K562 (cell line): Measurements from ENCODE around the gene IARS2. TPM values are rescaled to one million over a fixed set of nuclear protein-coding genes. Genes with fewer than 3 reads are reported as not detected.

Experiments
- ARNT ChIP-seq, 2 experiments: fragments of 450-650 bp; IDR thresholded peaks; 2 replicates each; pipeline ENCODE4 v1.6.1; 2016; ENCODE audit warnings: mild to moderate bottlenecking in 1 of 2
- CXXC5 ChIP-seq: fragments of 250-450 bp; sonication (Bioruptor Pico); IDR thresholded peaks from 2 replicates; pipeline ENCODE4 v1.8.0; 2022; ENCODE audit warnings: inconsistent platforms, mild to moderate bottlenecking, moderate library complexity
- DNMT1 ChIP-seq: fragments of 450-650 bp; IDR thresholded peaks from 2 replicates; pipeline ENCODE4 v1.6.1; 2016; ENCODE audit warnings: antibody characterized with exemption, mild to moderate bottlenecking
- FOXA3 ChIP-seq, 2 experiments: fragments of 450-650 bp in 1 of 2; sonication (generic) in 1 of 2; formaldehyde crosslinking; IDR thresholded peaks in 1 of 2; conservative IDR thresholded peaks in 1 of 2; 2 replicates each; pipeline versions ENCODE4 v1.4.0 to v1.8.0; 2020 to 2022; ENCODE audit warnings: mild to moderate bottlenecking in 2 of 2, missing genetic modification reagents in 1 of 2
- FUS ChIP-seq: fragments of 200-400 bp; formaldehyde crosslinking; optimal IDR thresholded peaks from 2 replicates; pipeline ENCODE3; 2017; ENCODE audit warnings: low read depth, low read length
- HMG20B ChIP-seq: fragments of 250-450 bp; sonication (Bioruptor Pico); IDR thresholded peaks from 2 replicates; pipeline ENCODE4 v1.5.0; 2021; ENCODE audit warnings: mild to moderate bottlenecking
- JUNB ChIP-seq: fragments of 450-650 bp; formaldehyde crosslinking; conservative IDR thresholded peaks from 2 replicates; pipeline ENCODE4 v1.4.0; 2020; ENCODE audit warnings: mild to moderate bottlenecking
- LCOR ChIP-seq: sonication (generic); formaldehyde crosslinking; IDR thresholded peaks from 2 replicates; pipeline ENCODE4 v1.8.0; 2022; ENCODE audit warnings: mild to moderate bottlenecking, missing genetic modification reagents
- RUNX1 ChIP-seq: sonication (generic); IDR thresholded peaks from 2 replicates; pipeline ENCODE4 v1.6.1; 2016; ENCODE audit warnings: antibody characterized with exemption, low read depth
- ZFP36 ChIP-seq: fragments of 150-350 bp; IDR thresholded peaks from 2 replicates; pipeline ENCODE4 v1.6.1; 2018; ENCODE audit warnings: low read length, low read depth; ENCODE audit not compliant: partially characterized antibody
- ZKSCAN1 ChIP-seq: fragments of 150-350 bp; IDR thresholded peaks from 2 replicates; pipeline ENCODE4 v1.6.1; 2016; ENCODE audit warnings: low read depth, low read length
- ZNF217 ChIP-seq: sonication (generic); formaldehyde crosslinking; IDR thresholded peaks from 2 replicates; pipeline ENCODE4 v1.8.0; 2022; ENCODE audit warnings: mild to moderate bottlenecking, missing genetic modification reagents
- ZNF717 ChIP-seq: fragments of 250-450 bp; sonication (Bioruptor Pico); IDR thresholded peaks from 2 replicates; pipeline ENCODE4 v1.5.0; 2021
- polyA plus RNA-seq, 8 experiments: library from polyadenylated mRNA; depleted of rRNA in 4 of 8; stranded (reverse) in 5 of 8; unstranded in 3 of 8; fragments of >200 nt; fragmentation: Nextera tagmentation in 2 of 8; fragmentation: Illumina TruSeq in 1 of 8; extraction: Ambion mirVana in 2 of 8; extraction: Trizol in 1 of 8; gene quantifications; 2 replicates each; pipeline versions ENCODE4 v1.2.1 to v1.2.3, GENCODE V29; 2011 to 2014; ENCODE audit warnings: inconsistent platforms in 1 of 8, missing spikeins in 1 of 8
- total RNA-seq, 7 experiments: library from RNA; depleted of rRNA in 6 of 7; stranded (reverse); fragments of >200 nt in 6 of 7; fragmentation: Illumina TruSeq in 2 of 7; extraction: Trizol in 2 of 7; gene quantifications; 2 replicates each; pipeline versions ENCODE4 v1.2.1 to v1.2.3, GENCODE V29; 2011 to 2021; ENCODE audit warnings: low replicate concordance in 1 of 7
- TF ChIP-seq, protein P1 (sequence below): fragments of 250-450 bp; sonication (Bioruptor Pico); IDR thresholded peaks from 2 replicates; pipeline ENCODE4 v1.4.0; 2020; ENCODE audit warnings: mild to moderate bottlenecking, moderate library complexity, borderline replicate concordance
- TF ChIP-seq, protein P2 (sequence below): fragments of 200-800 bp; sonication (Bioruptor generic); IDR thresholded peaks from 2 replicates; pipeline ENCODE4 v1.6.1; 2017; ENCODE audit warnings: missing genetic modification characterization, missing compliant biosample characterization
- TF ChIP-seq, protein P3 (sequence below), 2 experiments: fragments of 450-650 bp in 1 of 2; sonication (generic) in 1 of 2; formaldehyde crosslinking; conservative IDR thresholded peaks; 2 replicates each; pipeline versions ENCODE4 v1.4.0 to v1.8.1; 2020 to 2022; ENCODE audit warnings: mild to moderate bottlenecking in 1 of 2, missing genetic modification reagents in 1 of 2
- TF ChIP-seq, protein P4 (sequence below): fragments of 250-450 bp; sonication (Bioruptor Pico); IDR thresholded peaks from 2 replicates; pipeline ENCODE4 v1.5.0; 2022; ENCODE audit warnings: mild to moderate bottlenecking
- TF ChIP-seq, protein P5 (sequence below): fragments of 250-450 bp; sonication (Bioruptor Pico); IDR thresholded peaks from 2 replicates; pipeline ENCODE4 v1.5.0; 2020; ENCODE audit warnings: mild to moderate bottlenecking, borderline replicate concordance

IARS2 gene
- total and polyA plus RNA-seq, 9 of the 15 experiments (the other 6 are each of a cell fraction or from before 2014, with no cell fraction given) = 39.6 to 127 (median 93.8) TPM

DNA sequence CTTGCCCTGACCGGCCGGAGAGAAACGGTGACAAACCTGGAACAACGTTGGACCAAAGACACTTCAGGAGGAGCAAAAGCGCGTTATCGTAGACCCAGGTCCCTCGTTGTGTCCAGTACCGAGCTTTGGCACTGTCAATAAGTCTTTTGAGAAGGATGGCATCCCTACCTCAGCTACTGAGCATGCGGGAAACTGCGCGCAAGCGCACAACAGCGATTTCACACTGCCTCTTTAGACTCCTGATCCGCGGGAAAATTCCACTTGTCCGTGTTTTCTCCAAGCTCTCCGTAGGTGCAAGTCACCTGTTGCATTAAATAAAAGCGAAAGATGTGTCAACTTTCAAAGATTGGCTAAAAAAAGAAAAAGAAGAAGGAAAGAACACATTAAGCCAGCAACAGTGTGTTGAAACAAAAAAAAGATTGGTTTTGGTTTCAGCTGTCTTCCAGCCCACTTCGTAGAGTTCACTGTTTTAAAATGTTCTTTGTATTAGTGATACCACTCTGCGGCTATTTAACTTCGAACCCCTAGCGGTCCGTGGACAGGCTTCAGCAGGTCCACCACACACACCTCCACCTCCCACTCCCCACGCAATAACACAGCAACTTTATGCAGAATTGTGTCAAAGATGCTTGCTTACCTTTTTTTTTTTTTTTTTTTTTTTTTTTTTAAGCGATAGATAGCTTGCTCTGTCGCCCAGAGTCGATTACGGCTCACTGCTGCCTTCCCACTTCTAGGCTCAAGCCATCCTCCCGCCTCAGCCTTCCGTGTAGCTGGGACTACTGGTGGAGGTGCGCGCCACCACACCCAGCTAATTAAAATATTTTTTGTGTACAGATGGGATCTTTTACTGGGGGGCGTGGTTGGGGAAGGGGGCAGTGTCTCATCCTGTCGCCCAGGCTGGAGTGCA is 4.0 kb upstream of the IARS2 start, which contains the start of gene BPNT1 (continued):
- TF ChIP-seq, protein P1, sequence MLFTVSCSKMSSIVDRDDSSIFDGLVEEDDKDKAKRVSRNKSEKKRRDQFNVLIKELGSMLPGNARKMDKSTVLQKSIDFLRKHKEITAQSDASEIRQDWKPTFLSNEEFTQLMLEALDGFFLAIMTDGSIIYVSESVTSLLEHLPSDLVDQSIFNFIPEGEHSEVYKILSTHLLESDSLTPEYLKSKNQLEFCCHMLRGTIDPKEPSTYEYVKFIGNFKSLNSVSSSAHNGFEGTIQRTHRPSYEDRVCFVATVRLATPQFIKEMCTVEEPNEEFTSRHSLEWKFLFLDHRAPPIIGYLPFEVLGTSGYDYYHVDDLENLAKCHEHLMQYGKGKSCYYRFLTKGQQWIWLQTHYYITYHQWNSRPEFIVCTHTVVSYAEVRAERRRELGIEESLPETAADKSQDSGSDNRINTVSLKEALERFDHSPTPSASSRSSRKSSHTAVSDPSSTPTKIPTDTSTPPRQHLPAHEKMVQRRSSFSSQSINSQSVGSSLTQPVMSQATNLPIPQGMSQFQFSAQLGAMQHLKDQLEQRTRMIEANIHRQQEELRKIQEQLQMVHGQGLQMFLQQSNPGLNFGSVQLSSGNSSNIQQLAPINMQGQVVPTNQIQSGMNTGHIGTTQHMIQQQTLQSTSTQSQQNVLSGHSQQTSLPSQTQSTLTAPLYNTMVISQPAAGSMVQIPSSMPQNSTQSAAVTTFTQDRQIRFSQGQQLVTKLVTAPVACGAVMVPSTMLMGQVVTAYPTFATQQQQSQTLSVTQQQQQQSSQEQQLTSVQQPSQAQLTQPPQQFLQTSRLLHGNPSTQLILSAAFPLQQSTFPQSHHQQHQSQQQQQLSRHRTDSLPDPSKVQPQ (CRISPR knock-in tag) = no peak
- TF ChIP-seq, protein P2, sequence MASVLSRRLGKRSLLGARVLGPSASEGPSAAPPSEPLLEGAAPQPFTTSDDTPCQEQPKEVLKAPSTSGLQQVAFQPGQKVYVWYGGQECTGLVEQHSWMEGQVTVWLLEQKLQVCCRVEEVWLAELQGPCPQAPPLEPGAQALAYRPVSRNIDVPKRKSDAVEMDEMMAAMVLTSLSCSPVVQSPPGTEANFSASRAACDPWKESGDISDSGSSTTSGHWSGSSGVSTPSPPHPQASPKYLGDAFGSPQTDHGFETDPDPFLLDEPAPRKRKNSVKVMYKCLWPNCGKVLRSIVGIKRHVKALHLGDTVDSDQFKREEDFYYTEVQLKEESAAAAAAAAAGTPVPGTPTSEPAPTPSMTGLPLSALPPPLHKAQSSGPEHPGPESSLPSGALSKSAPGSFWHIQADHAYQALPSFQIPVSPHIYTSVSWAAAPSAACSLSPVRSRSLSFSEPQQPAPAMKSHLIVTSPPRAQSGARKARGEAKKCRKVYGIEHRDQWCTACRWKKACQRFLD (CRISPR knock-in tag) = no peak
- TF ChIP-seq, protein P3, sequence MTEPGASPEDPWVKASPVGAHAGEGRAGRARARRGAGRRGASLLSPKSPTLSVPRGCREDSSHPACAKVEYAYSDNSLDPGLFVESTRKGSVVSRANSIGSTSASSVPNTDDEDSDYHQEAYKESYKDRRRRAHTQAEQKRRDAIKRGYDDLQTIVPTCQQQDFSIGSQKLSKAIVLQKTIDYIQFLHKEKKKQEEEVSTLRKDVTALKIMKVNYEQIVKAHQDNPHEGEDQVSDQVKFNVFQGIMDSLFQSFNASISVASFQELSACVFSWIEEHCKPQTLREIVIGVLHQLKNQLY (CRISPR knock-in tag; conservative IDR thresholded peaks at IDR 0.05) = no peak
- TF ChIP-seq DNMT1 (0 out of 2 replicates have a peak, but pooled peaks have one; percentile 40), ZNF717 (CRISPR knock-in tag) (no peak), RUNX1 (no peak), FUS (no peak), ZNF217 (CRISPR knock-in tag) (no peak), FOXA3 (CRISPR knock-in tag; conservative IDR thresholded peaks at IDR 0.05 in 1 of 2, IDR thresholded peaks at IDR 0.05 in 1 of 2) (peak; percentile 46 to 74; a peak in 3 of 4 replicates), CXXC5 (CRISPR knock-in tag) (peak; percentile 72; the same call in 1 of the 2 replicates), LCOR (0 out of 2 replicates have a peak, but pooled peaks have one; percentile 53), ZFP36 (no peak), JUNB (CRISPR knock-in tag) (no peak), ZKSCAN1 (no peak), HMG20B (CRISPR knock-in tag) (no peak), ARNT (IDR thresholded peaks at IDR 0.05) (peak; percentile 14 to 67; a peak in 1 of 4 replicates)
- TF ChIP-seq, protein P4, sequence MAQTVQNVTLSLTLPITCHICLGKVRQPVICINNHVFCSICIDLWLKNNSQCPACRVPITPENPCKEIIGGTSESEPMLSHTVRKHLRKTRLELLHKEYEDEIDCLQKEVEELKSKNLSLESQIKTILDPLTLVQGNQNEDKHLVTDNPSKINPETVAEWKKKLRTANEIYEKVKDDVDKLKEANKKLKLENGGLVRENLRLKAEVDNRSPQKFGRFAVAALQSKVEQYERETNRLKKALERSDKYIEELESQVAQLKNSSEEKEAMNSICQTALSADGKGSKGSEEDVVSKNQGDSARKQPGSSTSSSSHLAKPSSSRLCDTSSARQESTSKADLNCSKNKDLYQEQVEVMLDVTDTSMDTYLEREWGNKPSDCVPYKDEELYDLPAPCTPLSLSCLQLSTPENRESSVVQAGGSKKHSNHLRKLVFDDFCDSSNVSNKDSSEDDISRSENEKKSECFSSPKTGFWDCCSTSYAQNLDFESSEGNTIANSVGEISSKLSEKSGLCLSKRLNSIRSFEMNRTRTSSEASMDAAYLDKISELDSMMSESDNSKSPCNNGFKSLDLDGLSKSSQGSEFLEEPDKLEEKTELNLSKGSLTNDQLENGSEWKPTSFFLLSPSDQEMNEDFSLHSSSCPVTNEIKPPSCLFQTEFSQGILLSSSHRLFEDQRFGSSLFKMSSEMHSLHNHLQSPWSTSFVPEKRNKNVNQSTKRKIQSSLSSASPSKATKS = no peak
- TF ChIP-seq, protein P5, sequence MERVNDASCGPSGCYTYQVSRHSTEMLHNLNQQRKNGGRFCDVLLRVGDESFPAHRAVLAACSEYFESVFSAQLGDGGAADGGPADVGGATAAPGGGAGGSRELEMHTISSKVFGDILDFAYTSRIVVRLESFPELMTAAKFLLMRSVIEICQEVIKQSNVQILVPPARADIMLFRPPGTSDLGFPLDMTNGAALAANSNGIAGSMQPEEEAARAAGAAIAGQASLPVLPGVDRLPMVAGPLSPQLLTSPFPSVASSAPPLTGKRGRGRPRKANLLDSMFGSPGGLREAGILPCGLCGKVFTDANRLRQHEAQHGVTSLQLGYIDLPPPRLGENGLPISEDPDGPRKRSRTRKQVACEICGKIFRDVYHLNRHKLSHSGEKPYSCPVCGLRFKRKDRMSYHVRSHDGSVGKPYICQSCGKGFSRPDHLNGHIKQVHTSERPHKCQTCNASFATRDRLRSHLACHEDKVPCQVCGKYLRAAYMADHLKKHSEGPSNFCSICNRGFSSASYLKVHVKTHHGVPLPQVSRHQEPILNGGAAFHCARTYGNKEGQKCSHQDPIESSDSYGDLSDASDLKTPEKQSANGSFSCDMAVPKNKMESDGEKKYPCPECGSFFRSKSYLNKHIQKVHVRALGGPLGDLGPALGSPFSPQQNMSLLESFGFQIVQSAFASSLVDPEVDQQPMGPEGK (CRISPR knock-in tag) = no peak
